OCI-LY3 (cell line): Measurements from ENCODE around the gene WDR27.

ENCODE experiments used
- EZH2phosphoT487 ChIP-seq: fragments of 200-600 bp; shearing (Covaris generic); IDR thresholded peaks from 2 replicates; pipeline ENCODE4 v1.6.1; 2018; ENCODE audit warnings: antibody characterized with exemption, mixed run types, low read depth
- TF ChIP-seq, protein P1 (sequence below): fragments of 200-600, 300-600 bp; sonication (generic); IDR thresholded peaks from 2 replicates; pipeline ENCODE4 v1.5.1; 2014; ENCODE audit warnings: antibody characterized with exemption, low read length, low read depth

DNA sequence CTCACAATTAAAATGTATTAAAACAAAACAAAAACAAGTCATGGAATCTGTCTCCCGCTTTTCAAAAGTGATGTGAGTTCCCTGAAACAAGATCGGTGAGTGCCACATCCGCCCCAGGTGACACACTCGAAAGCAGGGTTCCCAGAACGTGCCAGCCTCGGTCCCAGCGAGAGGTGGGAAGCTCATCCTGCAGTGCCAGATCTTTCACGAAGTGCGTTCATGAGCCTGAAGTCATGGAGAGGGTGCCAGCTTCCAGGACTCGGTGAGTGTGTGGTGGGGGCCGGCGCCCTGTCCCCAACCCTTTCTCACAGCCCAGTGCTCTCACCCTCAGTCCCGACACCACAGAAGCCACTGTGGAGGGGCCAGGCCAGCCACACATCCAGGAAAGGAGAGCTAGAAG lies 127.4 kb downstream of the WDR27 start:
- TF ChIP-seq, protein P1, sequence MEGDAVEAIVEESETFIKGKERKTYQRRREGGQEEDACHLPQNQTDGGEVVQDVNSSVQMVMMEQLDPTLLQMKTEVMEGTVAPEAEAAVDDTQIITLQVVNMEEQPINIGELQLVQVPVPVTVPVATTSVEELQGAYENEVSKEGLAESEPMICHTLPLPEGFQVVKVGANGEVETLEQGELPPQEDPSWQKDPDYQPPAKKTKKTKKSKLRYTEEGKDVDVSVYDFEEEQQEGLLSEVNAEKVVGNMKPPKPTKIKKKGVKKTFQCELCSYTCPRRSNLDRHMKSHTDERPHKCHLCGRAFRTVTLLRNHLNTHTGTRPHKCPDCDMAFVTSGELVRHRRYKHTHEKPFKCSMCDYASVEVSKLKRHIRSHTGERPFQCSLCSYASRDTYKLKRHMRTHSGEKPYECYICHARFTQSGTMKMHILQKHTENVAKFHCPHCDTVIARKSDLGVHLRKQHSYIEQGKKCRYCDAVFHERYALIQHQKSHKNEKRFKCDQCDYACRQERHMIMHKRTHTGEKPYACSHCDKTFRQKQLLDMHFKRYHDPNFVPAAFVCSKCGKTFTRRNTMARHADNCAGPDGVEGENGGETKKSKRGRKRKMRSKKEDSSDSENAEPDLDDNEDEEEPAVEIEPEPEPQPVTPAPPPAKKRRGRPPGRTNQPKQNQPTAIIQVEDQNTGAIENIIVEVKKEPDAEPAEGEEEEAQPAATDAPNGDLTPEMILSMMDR: no peak
- TF ChIP-seq EZH2phosphoT487: no peak
